ENCODE results near the gene NRIP3.
"Not testable (repeated sequence)": the region's sequence is repeated elsewhere in the genome, so short reads cannot be mapped to it uniquely, and the experiment has no call there.

Gene NRIP3

DNA sequence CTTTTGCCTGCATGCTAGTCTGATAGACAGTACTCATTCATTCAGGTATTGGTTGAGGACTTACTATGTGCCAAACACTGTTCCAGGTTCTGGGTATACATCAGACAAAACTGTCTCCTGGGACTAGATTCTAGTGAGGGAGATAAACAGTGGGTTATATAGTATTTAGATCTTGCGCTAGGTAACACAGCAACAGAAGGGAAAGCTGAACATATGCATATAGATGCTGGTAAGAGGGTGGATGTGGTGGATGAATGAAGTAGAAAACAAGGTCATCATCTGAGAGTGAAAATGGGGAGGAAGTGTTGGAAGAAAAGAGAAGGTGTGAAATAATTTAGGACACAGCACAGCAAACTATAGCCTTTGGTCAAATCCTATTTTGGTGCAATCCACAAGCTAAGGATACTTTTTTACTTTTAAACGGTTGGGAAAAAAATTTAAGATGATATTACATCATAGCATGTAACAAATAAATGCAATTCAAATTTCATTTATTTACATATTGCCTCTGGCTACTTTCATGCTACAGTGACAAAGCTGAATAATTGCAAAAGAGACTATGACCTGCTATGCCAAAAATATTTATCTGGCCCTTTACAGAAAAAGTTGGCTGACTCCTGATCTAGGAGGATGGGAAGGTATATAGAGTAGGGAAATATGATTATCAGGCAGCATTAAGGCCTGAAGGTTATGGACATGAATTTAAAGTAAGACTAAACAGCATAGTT is 32.4 kb downstream of the NRIP3 start:
- no peak for DNase-seq

DNA sequence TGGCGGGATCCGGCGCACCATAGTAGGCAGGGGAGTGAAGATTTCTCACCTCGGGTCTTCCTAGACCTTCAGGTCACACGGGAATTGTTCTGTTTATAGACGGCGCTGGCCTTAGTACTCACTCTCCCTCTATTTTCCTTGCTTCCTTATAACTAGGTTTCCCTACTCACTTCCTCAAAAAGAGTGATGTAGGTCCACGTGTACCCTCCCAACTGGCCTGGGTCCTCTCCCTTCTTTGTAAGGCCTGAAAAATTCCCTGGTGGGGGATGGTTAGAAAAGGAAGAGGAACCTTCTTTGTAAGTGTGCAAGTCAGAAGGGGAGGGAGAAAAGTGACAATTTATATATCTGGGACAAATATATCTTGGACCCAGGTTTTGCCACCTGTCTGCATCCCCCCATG is 36.6 kb downstream of the NRIP3 start:
- DNase-seq = peak; percentile 59 to 79 (median 72)

DNA sequence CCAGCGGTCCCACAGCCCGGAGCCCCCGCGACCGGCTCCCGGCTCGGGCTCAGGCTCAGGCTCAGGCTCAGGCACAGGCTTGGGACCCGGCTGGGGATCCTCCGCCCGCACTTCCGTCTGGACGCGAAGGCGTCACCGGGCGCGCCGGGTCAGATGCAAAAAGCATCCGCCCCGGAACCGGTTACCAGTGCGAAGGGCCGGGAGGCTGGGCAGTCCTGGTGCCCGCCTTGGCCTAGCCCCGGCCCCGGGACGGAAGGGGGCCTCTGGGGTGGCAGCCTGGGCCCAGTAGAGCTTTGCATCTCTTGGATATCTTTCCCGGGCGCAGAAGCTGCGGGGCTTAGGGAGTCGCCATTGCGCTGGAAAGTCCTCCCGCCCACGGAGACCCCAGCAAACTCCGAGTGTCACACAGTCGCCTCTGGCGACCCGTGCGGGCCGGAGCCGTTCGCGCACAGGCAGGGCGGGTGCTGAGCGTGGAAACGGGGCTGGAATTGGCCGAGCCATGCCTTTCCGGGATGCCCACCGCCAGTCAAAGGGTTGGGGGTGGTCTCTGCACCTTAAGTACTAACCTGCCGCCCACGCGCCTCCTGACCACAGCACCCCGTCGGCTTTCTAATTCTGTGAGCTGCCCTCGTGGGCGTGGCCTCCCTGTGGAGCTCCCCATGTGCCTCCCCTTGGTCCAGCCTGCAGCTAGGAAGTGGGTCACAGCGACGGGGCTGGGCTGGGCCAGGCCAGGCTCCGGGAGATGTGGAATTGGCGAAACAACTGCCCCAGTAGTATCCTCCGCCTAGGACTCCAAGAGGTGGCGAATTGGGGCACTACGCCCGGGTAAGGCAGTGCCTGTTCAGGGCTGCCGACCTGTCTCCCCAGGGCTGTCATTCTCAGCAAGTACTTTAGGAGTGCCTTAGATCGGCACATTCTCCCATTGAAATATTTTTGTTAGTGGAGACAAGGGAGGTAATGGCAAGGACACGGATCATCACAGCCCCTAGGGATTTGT is 39.2 kb downstream of the NRIP3 start, which contains the start of gene TMEM9B:
TMEM9B (minus strand) TSS at position 119 of the 997 bp plus-strand sequence. CDS start 129 bp downstream, outside the sequence.
- DNase-seq = peak; percentile 94 to 97 (median 96)

DNA sequence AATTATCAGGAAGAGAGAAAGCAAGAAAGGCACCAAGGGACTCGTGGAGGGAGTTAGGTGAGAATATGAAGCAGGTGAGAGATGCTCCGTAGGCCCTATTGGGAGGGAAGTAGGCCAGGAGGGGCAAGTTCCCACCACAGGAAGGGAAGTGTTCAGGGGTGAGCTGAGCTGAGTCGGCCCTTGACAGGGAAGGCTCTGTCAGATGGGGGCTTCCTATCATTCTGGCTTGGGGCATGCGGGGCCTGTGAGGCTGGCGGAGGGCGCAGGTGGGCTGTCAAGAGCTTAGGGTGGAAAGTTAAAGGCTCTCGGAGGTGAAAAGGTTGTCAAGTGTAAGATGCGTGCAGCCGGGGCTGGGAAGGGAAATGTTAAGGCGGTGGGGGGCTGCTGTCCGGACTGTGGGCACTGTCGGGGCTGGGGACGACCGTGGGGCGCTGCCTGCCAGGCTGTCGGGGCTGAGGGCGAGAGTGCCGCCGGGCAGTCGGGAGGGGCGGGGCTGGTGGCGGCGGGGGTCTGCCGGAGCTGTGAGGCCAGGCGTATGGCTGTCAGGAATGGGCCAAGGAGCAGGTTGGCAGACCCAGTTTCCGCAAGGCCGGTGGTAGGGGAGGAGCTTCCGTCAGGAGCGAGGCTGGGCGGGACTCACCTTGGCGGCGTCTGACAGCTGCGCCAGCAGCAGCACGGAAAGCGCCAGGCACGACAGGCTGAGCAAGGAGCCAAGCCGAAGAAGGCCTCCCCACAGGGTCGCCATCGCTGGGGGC is 40.1 kb downstream of the NRIP3 start:
- peak in 3 of 4 experiments; percentile 24 to 32 (median 25) for DNase-seq

DNA sequence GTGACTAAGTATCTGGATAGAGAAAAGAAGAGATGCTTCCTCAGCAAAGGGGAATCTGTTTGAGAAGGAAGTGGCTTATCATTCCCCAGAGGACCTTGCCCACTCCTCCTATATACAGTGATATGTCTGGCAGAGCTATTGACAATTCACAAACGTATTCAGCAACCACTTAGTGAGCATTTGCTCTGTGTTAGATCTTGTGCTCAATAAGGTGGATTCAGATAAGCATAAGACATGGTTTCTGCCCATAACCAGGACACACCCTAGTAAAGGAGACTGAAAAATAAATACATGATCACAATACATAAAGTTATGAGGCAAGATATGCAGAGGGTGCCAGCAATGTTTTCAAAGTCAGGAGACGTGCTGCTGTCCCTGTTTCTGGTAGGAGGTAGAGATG is 41.0 kb downstream of the NRIP3 start:
- no peak for DNase-seq

DNA sequence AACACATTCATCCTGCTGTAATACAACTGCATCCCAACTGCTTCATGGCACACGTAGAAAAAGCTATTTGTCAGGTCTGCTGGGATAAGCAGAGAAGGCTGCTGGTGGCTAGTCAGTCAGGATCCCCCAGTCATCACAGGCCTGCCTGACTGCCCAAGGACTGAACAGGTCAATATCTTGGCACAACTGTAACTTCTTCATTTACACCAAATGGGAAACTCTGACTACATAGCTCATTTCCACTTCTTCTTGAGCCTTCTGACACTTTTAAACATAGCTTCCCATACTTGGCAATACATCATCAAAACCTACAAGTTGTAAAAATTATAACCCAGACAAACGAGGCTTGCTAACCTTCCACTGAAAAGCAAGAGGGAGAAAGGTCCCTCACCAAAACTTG is 42.4 kb downstream of the NRIP3 start:
- DNase-seq = peak in 3 of 4 experiments; percentile 35 to 54 (median 50)

DNA sequence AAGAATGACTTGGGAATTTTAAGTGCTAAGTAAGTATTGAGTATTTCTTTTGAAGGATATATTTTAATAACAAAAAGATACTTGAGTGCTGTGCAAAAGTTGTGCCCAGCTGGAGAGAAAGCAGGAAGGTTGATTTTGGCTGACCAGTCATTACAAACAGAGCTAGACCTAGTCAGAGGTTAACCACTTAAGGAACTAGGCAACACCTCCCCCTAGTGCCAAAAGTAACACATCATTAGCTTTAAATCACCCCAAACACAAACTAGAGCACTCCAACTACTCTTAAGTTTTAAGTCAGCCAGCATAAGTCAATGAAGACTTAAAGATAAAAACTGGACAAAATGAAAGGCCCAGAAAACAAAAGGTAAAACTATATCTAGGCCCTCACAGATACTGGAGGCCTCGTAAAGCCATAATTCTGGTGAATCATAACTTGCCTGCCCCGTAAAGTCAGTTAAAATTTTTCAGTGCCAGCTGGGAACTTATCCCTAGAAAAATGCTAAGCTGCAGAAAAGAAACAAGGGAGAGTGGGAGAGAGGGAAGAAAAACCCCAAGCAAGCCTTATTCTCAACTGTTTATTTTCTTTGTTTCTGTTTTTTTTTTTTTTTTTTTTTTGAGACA is 44.1 kb downstream of the NRIP3 start:
- DNase-seq = peak; percentile 74 to 88 (median 81)

DNA sequence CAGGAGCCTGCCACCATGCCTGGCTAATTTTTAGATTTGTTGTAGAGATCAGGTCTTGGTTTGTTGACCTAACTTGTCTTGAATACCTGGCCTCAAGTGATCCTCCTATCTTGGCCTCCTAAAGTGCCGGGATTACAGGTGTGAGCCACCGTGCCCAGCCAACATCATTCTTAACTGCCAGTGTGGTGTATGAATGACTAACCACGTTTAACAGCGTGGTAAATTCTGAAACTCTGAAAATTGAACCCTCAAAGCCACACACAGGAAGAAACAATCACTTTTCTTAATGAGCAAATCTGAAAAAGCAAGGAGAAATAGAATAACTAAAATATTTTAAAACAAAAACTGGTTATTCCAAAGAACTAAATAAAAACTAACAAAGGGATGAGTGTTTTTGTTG is 46.9 kb downstream of the NRIP3 start:
- no peak for DNase-seq

DNA sequence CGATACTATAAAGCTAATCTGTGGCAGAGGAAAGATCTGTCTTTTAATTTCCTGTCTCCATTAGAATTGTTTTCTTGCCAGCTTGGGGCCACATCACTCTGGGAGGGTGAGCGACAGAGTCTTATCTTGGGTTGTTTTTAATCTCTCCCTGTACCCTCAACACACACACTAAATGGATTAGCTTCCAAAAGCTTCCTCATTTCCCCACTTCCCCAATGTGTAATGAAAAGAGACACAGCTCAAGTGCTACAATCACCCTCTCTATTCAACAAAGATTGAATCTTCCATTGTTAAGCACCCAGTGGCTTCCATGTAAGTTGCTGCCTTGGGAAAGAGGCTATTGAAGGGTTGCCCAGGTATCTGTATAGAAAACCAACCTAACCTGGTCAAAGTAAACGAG is 54.9 kb downstream of the NRIP3 start:
- DNase-seq = peak in 3 of 4 experiments; percentile 13 to 44 (median 34)

DNA sequence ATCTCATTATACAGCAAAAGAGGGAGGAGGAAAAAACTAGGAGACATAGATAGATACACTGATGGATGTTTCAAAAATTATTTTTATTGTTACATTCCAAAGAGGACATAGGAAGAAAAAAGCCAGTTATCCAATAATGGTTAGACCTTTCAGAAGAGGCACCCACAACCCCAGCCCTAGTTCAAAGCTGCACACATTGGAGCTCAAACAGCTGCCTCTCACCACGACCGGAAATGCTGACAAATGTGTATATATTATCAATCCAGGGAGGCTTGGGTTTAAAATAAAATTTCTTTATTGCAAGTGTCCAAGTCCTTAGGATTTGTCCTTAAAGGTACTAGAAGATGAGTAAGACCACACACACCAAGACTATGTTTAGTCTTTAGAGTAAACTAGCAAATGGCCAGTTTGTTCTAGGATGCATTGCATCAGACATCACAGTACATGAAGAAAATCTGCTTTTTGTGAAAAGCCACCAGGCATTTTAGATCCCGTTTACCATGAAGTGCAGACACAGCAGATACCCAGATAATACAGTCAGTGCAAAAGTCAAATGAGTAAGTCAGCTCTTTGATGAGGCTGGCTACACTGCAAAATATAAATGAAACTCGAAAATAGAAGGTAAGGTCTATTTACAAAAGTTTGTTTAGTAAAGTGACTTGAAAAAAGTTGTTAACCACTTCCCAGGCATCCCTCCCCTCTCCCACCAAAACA is 56.4 kb downstream of the NRIP3 start:
- DNase-seq = no peak

DNA sequence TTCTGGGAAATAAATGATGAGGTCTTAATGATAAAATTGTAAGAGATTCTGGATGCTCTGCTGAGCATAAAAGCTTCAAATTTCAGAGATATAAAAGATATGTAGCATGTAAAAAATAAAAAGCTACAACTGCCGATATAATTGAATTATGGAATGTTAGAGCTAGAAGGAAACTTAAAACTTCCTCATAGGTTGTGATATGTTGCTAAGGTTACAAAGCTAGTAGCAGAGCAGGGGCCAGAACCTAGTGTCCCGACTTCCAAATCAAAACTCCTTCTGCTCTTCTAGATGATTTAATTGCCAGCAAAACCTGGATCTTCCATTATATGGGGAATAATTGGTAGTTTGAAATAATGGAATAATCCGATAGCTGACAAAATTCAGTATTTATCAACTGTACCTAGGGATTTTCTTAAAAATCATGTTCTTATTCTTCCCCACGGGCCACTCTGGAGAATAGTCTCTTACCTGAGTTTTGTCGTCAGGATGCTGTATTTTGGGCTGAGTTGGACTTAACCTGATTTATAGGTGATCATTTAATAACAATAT is 61.2 kb downstream of the NRIP3 start, which contains the start of gene ASCL3:
ASCL3 (minus strand) TSS at position 499 of the 549 bp plus-strand sequence. CDS start 4,855 bp downstream, outside the sequence.
- no peak for DNase-seq

DNA sequence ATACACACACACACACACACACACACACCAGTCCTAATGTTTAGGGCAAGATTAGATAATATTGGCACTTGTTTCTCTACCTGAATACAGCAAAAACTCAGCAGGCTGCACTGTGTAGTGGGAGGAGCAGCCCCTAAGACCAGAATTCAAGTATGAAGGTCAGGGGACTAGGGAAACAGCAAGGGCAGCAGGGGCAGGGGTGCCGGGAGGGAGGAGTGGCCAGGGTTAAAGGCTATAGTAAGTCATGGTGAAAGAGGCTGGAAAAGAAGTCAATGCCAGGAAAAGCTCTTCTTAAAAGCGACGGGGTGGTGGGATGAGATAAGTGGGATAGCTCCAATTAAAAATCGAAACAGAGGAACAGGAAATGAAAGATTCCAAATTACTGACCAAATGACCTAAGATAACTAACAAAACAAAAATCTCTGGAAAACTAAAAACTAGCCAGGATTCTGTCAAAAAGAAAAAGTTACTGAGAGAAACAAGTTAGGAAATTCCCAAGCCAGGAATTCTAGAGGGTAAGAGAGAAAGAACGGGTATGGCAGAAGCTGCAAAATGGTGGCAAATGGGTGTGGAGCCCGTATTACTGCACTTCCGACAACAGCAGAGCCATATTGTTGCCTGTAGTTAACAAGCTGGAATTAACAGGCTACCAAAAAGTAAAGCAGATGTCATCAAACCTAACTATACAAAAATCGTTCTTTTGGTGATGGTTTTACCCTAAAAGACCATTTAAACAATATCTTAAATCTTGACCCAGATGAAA is 62.3 kb downstream of the NRIP3 start:
- no peak for DNase-seq

DNA sequence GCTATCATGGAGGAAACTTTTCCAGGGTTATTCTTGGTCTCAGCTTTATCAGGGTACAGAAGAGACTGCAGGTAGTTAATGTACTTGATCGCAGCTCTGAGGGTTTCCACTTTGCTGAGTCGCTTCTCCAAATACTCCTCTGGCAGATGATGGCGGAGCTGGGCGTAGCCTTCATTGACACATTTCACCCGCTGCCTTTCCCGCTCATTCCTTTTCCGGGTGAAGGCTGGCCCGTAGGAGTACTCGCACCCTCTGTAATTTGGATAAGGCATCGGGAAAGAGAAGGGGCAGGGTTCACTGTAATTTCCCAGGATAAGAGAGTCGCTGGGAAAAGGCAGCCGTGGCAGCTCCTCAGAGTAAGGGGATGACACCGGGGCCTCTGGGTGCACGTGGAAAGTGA is 66.1 kb downstream of the NRIP3 start:
- no peak for DNase-seq

DNA sequence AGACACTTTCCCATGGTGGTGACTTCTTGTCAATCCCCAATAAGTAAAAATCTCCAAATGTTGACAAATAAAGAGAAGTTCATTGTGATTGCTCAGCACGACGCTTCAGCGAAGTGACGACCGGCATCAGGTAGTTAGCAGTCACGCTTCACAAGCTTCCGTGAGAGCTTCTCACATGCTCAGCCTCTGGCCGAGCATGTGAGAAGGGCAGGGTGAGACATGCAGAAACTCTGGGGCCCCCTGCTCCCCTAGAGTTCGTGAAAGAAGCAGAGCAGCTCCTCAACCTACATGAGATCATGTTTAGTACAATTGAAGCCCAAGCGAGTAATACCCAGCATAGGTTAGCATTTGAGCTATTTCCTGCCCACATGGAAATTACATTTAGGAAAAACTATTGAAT is 66.6 kb downstream of the NRIP3 start:
- no peak for DNase-seq

DNA sequence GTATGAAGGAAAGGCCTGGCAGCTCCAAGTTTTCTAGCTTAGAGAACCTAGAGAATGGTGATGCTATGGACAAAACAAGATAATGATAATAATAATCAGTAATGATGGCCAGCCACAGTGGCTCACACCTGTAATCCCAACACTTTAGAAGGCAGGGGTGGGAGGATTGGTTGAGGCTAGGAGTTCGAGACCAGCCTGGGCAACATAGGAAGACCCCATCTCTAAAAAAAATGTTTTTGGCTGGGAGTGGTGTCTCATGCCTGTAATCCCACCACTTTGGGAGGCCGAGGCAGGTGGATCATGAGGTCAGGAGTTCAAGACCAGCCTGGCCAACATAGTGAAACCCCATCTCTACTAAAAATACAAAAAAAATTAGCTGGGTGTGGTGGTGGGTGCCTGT is 68.0 kb downstream of the NRIP3 start:
- not testable (repeated sequence) for DNase-seq

DNA sequence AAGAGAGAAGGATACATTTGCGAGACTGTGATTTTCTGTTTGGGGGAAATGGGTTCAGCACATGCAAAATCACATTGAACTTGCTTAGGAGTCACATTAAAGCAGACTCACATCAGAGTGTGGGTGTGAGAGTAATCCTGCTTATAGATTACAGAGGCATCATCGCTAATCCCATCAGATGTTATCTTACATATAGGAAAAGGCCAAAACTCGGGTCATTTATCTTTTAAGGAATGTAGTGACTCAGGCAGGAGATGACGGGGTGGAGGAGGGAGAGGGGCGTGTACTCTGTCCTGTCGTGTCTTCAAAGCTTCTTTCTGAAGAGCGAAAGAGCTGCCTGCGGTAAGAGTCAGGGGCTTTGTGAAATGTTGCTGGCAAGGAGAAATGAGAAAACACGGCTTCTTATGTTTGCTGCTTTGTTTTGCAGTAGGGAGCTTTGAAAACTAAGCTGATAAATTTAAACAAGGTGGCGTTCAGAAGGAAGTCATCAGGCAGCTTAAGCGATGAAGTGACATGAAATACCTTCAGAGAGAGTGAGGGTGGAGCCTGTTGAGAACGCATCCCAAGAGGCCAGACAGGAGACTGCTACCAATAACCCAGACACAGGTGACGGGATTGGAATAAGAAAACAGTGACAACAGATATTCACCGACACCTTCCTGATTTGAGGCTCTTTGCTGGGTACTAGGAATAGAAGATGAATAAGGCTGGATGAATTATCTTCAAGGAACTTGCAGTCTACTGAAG is 68.9 kb downstream of the NRIP3 start:
- no peak for DNase-seq

DNA sequence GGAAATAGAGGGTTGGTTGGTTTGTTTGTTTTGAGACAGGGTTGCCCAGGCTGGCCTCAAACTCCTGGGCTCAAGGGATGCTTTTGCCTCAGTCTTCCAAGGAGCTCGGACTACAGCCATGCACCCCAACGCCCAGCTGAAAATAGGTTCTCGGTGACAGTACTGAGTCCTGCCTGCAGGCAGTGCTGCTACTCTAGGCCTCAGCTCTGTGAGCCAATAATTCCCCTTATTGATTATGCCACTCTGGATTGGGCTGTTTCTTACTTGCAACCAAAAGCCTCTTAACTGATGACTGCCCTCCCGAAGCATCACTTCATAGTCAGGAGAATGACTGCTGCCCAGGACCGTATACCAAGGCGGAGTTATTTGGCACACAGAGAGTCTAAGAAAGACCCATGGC is 69.9 kb downstream of the NRIP3 start:
- DNase-seq = no peak

DNA sequence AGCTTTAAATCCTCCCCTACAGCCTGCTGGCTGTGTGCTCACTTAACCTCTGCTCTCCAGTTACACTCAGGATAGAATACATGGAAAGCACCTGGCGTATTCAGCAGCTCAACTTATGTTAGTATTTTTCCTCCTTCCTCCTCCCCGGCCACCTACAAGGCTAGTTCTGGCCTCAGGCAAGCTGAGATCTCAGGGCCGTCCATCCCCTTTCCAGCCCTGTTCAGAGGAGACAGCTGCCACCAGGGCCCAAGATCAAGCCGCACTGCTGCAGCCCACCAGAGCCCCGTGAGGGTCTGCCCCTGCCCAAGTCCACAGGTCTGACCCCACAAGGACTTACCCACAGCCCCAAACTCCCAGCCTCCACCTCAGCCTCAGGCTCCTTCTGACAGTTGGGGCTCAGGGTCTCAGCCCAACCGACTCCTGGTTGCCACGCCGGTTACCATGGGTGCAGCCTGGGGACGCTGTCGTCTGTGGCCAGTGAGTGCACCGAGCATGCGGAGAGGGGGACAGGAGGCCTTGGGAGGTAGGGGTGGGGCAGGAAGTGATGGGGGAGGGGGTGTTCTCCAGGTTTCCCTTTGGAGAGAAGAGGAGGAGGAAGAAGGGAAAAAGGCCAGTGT is 71.1 kb downstream of the NRIP3 start, which contains the start of gene C11orf16:
C11orf16 (minus strand) TSS at position 384 of the 617 bp plus-strand sequence. CDS start 639 bp downstream, outside the sequence.
- DNase-seq = no peak

Measured in suppressor macrophage (primary cell).